Measurements from ENCODE around the gene TMEM225B. TPM values are rescaled to one million over a fixed set of nuclear protein-coding genes. Genes with fewer than 3 reads are reported as not detected.

Gene TMEM225B
- total RNA-seq, 1 donor from 2014 or later, result 1.6 TPM

GRCh38 chr7:99576251-99576650 lies 21.8 kb upstream of the TMEM225B start:
- intact Hi-C loops (cut with micrococcal nuclease), result no loop called here

GRCh38 chr7:99579281-99579955 lies 18.6 kb upstream of the TMEM225B start:
- intact Hi-C loops (cut with micrococcal nuclease), result no loop called here

- intact Hi-C loops (cut with micrococcal nuclease), result loop anchor here (1.0 kb wide), 1 partner anchor 8 kb away; no protein-coding TSS in a partner anchor
Measured at GRCh38 chr7:99579956-99580777, 17.9 kb upstream of the TMEM225B start.

- intact Hi-C loops (cut with micrococcal nuclease), result loop anchor here (1.0 kb wide), 1 partner anchor 7 kb away; no protein-coding TSS in a partner anchor
Measured at GRCh38 chr7:99580778-99581332, 17.2 kb upstream of the TMEM225B start.

- intact Hi-C loops (cut with micrococcal nuclease), result loop anchor here (1.0 kb wide), 1 partner anchor 9 kb away; no protein-coding TSS in a partner anchor
Measured at GRCh38 chr7:99588868-99589267, 9.2 kb upstream of the TMEM225B start.

GRCh38 chr7:99594948-99595745 lies 2.9 kb upstream of the TMEM225B start:
- intact Hi-C loops (cut with micrococcal nuclease), result loop anchor here (1.0 kb wide), 1 partner anchor 8 kb away; no protein-coding TSS in a partner anchor

GRCh38 chr7:99596408-99596955 lies 1.6 kb upstream of the TMEM225B start:
- intact Hi-C loops (cut with micrococcal nuclease), result no loop called here

- intact Hi-C loops (cut with micrococcal nuclease), result loop anchor here (2.0 kb wide), 1 partner anchor 17 kb away; the partner anchor contains the start of gene ZSCAN25
Measured at GRCh38 chr7:99599836-99600235, 1.8 kb downstream of the TMEM225B start.

- intact Hi-C loops (cut with micrococcal nuclease), result no loop called here
Measured at GRCh38 chr7:99601656-99602310, 3.7 kb downstream of the TMEM225B start.

GRCh38 chr7:99605527-99605926 lies 7.5 kb downstream of the TMEM225B start:
- intact Hi-C loops (cut with micrococcal nuclease), result no loop called here

- intact Hi-C loops (cut with micrococcal nuclease), result no loop called here
Measured at GRCh38 chr7:99606531-99606930, 8.5 kb downstream of the TMEM225B start.

GRCh38 chr7:99607548-99607947 lies 9.5 kb downstream of the TMEM225B start:
- intact Hi-C loops (cut with micrococcal nuclease), result no loop called here

- intact Hi-C loops (cut with micrococcal nuclease), result no loop called here
Measured at GRCh38 chr7:99614495-99614894, 16.4 kb downstream of the TMEM225B start.

- intact Hi-C loops (cut with micrococcal nuclease), result loop anchor here (1.0 to 5.0 kb wide), 12 partner anchors 8 to 1261 kb away; partner anchors contain the start of genes BUD31, FAM200A, PDAP1 and SRRT
Measured at GRCh38 chr7:99615989-99616358, 17.9 kb downstream of the TMEM225B start.

GRCh38 chr7:99616359-99617191 lies 18.5 kb downstream of the TMEM225B start, which contains the start of gene ZSCAN25:
Gene ZSCAN25 (plus strand): TSS chr7:99616946. CDS start chr7:99619607, 2,661 bp downstream.
- intact Hi-C loops (cut with micrococcal nuclease), result loop anchor here (1.0 to 5.0 kb wide), 12 partner anchors 8 to 1261 kb away; partner anchors contain the start of genes BUD31, FAM200A, PDAP1 and SRRT

GRCh38 chr7:99617192-99617781 lies 19.2 kb downstream of the TMEM225B start:
- intact Hi-C loops (cut with micrococcal nuclease), result loop anchor here (2.0 to 5.0 kb wide), 6 partner anchors 18 to 1260 kb away; partner anchors contain the start of genes BUD31, PDAP1, SRRT and TMEM225B

- intact Hi-C loops (cut with micrococcal nuclease), result loop anchor here (5.0 kb wide), 1 partner anchor 1259 kb away; the partner anchor contains the start of gene SRRT
Measured at GRCh38 chr7:99618726-99619125, 20.7 kb downstream of the TMEM225B start.

- intact Hi-C loops (cut with micrococcal nuclease), result loop anchor here (5.0 kb wide), 1 partner anchor 1258 kb away; the partner anchor contains the start of gene SRRT
Measured at GRCh38 chr7:99619571-99620130, 21.6 kb downstream of the TMEM225B start.
